ENCODE data around the gene CYP51A1.

Gene CYP51A1

GRCh38 chr7:92131093-92131492 lies 3.2 kb downstream of the CYP51A1 start:
- TF ChIP-seq, protein P1, sequence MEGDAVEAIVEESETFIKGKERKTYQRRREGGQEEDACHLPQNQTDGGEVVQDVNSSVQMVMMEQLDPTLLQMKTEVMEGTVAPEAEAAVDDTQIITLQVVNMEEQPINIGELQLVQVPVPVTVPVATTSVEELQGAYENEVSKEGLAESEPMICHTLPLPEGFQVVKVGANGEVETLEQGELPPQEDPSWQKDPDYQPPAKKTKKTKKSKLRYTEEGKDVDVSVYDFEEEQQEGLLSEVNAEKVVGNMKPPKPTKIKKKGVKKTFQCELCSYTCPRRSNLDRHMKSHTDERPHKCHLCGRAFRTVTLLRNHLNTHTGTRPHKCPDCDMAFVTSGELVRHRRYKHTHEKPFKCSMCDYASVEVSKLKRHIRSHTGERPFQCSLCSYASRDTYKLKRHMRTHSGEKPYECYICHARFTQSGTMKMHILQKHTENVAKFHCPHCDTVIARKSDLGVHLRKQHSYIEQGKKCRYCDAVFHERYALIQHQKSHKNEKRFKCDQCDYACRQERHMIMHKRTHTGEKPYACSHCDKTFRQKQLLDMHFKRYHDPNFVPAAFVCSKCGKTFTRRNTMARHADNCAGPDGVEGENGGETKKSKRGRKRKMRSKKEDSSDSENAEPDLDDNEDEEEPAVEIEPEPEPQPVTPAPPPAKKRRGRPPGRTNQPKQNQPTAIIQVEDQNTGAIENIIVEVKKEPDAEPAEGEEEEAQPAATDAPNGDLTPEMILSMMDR (IDR thresholded peaks at IDR 0.05; ENCODE audit: insufficient read depth, low read length, poor library complexity, severe bottlenecking), result no peak
- no peak for TF ChIP-seq EZH2phosphoT487 (conservative IDR thresholded peaks at IDR 0.05; ENCODE audit: low read length)
- H3K79me2 ChIP-seq (ENCODE audit: insufficient read depth, low read length), result peaks cover 71% of the 10 kb centered on the region
- peak overlapping the region; percentile 89; the same call in 1 of the 2 replicates for H3K27ac ChIP-seq (ENCODE audit: low read depth, low read length)
- no peak overlapping the region for H2AFZ ChIP-seq (ENCODE audit: low read depth, low read length, severe bottlenecking)
- H3K4me2 ChIP-seq (ENCODE audit: low read depth, low read length, poor library complexity, severe bottlenecking), result peak overlapping the region; percentile 83
- no peaks in the 10 kb centered on the region for H3K9me3 ChIP-seq (ENCODE audit: insufficient read depth, low read length)
- H3K27me3 ChIP-seq (ENCODE audit: low read length), result no peaks in the 10 kb centered on the region
- H3K36me3 ChIP-seq (ENCODE audit: low read length), result peaks cover 58% of the 10 kb centered on the region
- H3K9ac ChIP-seq (ENCODE audit: low read length), result no peak overlapping the region
- H3K4me3 ChIP-seq (ENCODE audit: insufficient read depth, low read length, poor library complexity, severe bottlenecking), result no peak overlapping the region
- H3F3A ChIP-seq (ENCODE audit: insufficient read depth), result peaks cover 22% of the 10 kb centered on the region; the same call in 1 of the 2 replicates
- peaks cover 51% of the 10 kb centered on the region for H4K20me1 ChIP-seq (ENCODE audit: low read depth, low read length)
- no peaks in the 10 kb centered on the region for H3K9me2 ChIP-seq (replicated peaks; ENCODE audit: insufficient read depth, low read length)

DNA sequence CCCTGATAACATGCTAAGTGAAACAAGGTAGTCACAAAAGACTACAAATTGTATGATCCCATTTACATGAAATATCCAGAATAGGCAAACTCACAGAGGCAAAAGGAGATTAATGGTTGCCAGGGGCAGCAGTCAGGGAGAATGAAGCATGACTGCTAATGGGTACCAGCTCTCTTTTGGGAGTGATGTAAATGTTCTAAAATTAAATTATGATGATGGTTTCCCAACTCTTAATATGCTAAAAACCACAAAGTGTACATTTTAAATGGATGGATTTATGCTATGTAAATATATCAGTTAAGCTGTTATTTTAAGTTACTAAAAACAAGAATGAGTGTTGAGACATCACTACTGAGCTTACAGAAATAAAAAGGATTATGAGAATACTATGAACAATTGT lies 12.6 kb downstream of the CYP51A1 start:
- no peak overlapping the region for H3K27ac ChIP-seq (ENCODE audit: low read depth, low read length)
- H3K36me3 ChIP-seq (ENCODE audit: low read length), result peaks cover 92% of the 10 kb centered on the region
- H3K79me2 ChIP-seq (ENCODE audit: insufficient read depth, low read length), result peaks cover 68% of the 10 kb centered on the region

GRCh38 chr7:92119213-92119759 lies 15.0 kb downstream of the CYP51A1 start:
- no peak overlapping the region for H3K9ac ChIP-seq (ENCODE audit: low read length)

More for the DNA sequence above, 12.6 kb downstream of the CYP51A1 start:
- H3K9me2 ChIP-seq (replicated peaks; ENCODE audit: insufficient read depth, low read length), result no peaks in the 10 kb centered on the region
- H3K27me3 ChIP-seq (ENCODE audit: low read length), result no peaks in the 10 kb centered on the region
- H3K4me3 ChIP-seq (ENCODE audit: insufficient read depth, low read length, poor library complexity, severe bottlenecking), result no peak overlapping the region
- peaks cover 44% of the 10 kb centered on the region for H4K20me1 ChIP-seq (ENCODE audit: low read depth, low read length)
- H3K4me2 ChIP-seq (ENCODE audit: low read depth, low read length, poor library complexity, severe bottlenecking), result no peak overlapping the region
- TF ChIP-seq EZH2phosphoT487 (conservative IDR thresholded peaks at IDR 0.05; ENCODE audit: low read length), result no peak
- TF ChIP-seq, protein P1 (IDR thresholded peaks at IDR 0.05; ENCODE audit: insufficient read depth, low read length, poor library complexity, severe bottlenecking), result no peak
- H2AFZ ChIP-seq (ENCODE audit: low read depth, low read length, severe bottlenecking), result no peak overlapping the region
- no peak overlapping the region for H3K9ac ChIP-seq (ENCODE audit: low read length)
- peaks cover 8% of the 10 kb centered on the region; the same call in 1 of the 2 replicates for H3F3A ChIP-seq (ENCODE audit: insufficient read depth)
- H3K9me3 ChIP-seq (ENCODE audit: insufficient read depth, low read length), result no peaks in the 10 kb centered on the region

More at GRCh38 chr7:92119213-92119759, 15.0 kb downstream of the CYP51A1 start:
- H3K79me2 ChIP-seq (ENCODE audit: insufficient read depth, low read length), result peaks cover 85% of the 10 kb centered on the region
- H3K27ac ChIP-seq (ENCODE audit: low read depth, low read length), result no peak overlapping the region
- peaks cover 44% of the 10 kb centered on the region for H4K20me1 ChIP-seq (ENCODE audit: low read depth, low read length)
- no peaks in the 10 kb centered on the region for H3K9me3 ChIP-seq (ENCODE audit: insufficient read depth, low read length)
- H3K9me2 ChIP-seq (replicated peaks; ENCODE audit: insufficient read depth, low read length), result no peaks in the 10 kb centered on the region
- no peak overlapping the region for H3K4me3 ChIP-seq (ENCODE audit: insufficient read depth, low read length, poor library complexity, severe bottlenecking)
- no peak overlapping the region for H3K4me2 ChIP-seq (ENCODE audit: low read depth, low read length, poor library complexity, severe bottlenecking)
- peaks cover 96% of the 10 kb centered on the region for H3K36me3 ChIP-seq (ENCODE audit: low read length)
- no peaks in the 10 kb centered on the region for H3K27me3 ChIP-seq (ENCODE audit: low read length)
- peaks cover 15% of the 10 kb centered on the region for H3F3A ChIP-seq (ENCODE audit: insufficient read depth)
- no peak for TF ChIP-seq EZH2phosphoT487 (conservative IDR thresholded peaks at IDR 0.05; ENCODE audit: low read length)
- TF ChIP-seq, protein P1 (IDR thresholded peaks at IDR 0.05; ENCODE audit: insufficient read depth, low read length, poor library complexity, severe bottlenecking), result no peak
- no peak overlapping the region for H2AFZ ChIP-seq (ENCODE audit: low read depth, low read length, severe bottlenecking)

Data from SU-DHL-6 (cell line).